HCT116 (cell line): ENCODE data around the gene ADAM10. TPM values are rescaled to one million over a fixed set of nuclear protein-coding genes. Genes with fewer than 3 reads are reported as not detected.

Source experiments
- ATAC-seq: fragments of 200-7000 bp; cut with Tn5 transposase; 2 replicates; pipeline ENCODE4 v1.9.1; 2020; ENCODE audit warnings: mild to moderate bottlenecking, moderate library complexity
- BruUV-seq: library from RNA; stranded (reverse); fragments of 400-500 nt; replicated peaks from 2 replicates; lab custom pipeline; 2021; lab: Mats Ljungman, UMichigan
- CTCF ChIA-PET: fragments of 300-600 bp; sonication (Branson Sonifier 250); formaldehyde crosslinking; loops from one replicate; lab custom pipeline; 2021; ENCODE audit warnings: antibody characterized with exemption; lab: Charles Lee
- POLR2A ChIA-PET: fragments of 300-600, 350-600 bp; sonication (Branson Sonifier 250); formaldehyde crosslinking; loops from one replicate; lab custom pipeline; 2021; ENCODE audit warnings: antibody characterized with exemption; lab: Charles Lee
- RAD21 ChIA-PET, 2 experiments: fragments of 300-600 bp; sonication (Branson Sonifier 250); formaldehyde crosslinking; loops; one replicate each; lab custom pipeline; 2023; ENCODE audit warnings: low total read pairs in 2 of 2; ENCODE audit not compliant: uncharacterized antibody in 2 of 2, unreplicated experiment in 2 of 2, low non-redundant PET in 1 of 2; lab: Charles Lee
- DNase-seq: peaks from one replicate; pipeline ENCODE4 v3.0.0-alpha.2; 2010; ENCODE audit warnings: low read depth, low spot score
- H2AFZ ChIP-seq: fragments of 200-600 bp; shearing (Covaris generic), sonication (generic); 2 replicates; pipeline ENCODE4 v1.6.1; 2017; ENCODE audit warnings: low read depth, mixed run types, mixed read lengths, antibody characterized with exemption, low read length; ENCODE audit not compliant: poor library complexity, severe bottlenecking
- H3K27ac ChIP-seq: 2 replicates; pipeline ENCODE4 v1.5.1; 2012; ENCODE audit warnings: low read depth, low read length
- H3K27me3 ChIP-seq: fragments of 200-600 bp; sonication (generic); 2 replicates; pipeline ENCODE4 v1.6.1; 2016; ENCODE audit warnings: mixed run types, low read length, mixed read lengths; ENCODE audit not compliant: insufficient read depth
- H3K36me3 ChIP-seq, 2 experiments: fragments of 200-500 bp in 1 of 2; fragments of 200-600 bp in 1 of 2; sonication (Bioruptor generic) in 1 of 2; sonication (generic) in 1 of 2; 2 replicates each; pipeline versions ENCODE4 v1.5.1 to v1.6.1; 2014 to 2016; ENCODE audit warnings: low read length in 2 of 2, inconsistent platforms in 1 of 2, mixed read lengths in 1 of 2, mixed run types in 1 of 2; ENCODE audit not compliant: insufficient read depth in 2 of 2, control insufficient read depth in 1 of 2
- H3K4me1 ChIP-seq, 2 experiments: fragments of 200-600 bp in 1 of 2; sonication (generic) in 1 of 2; 2 replicates each; pipeline versions ENCODE4 v1.5.1 to v1.6.1; 2012 to 2017; ENCODE audit warnings: low read length in 2 of 2, inconsistent platforms in 1 of 2, mild to moderate bottlenecking in 1 of 2, mixed read lengths in 1 of 2, mixed run types in 1 of 2, moderate library complexity in 1 of 2; ENCODE audit not compliant: insufficient read depth in 2 of 2, control insufficient read depth in 1 of 2
- H3K4me2 ChIP-seq: fragments of 200-600 bp; sonication (generic); 2 replicates; pipeline ENCODE4 v1.6.1; 2017; ENCODE audit warnings: mixed run types, low read length, mixed read lengths
- H3K4me3 ChIP-seq, 2 experiments: fragments of 200-600 bp in 1 of 2; sonication (generic) in 1 of 2; replicated peaks in 1 of 2; 2 replicates each; pipeline ENCODE4 v1.5.1; 2011 to 2016; ENCODE audit warnings: low read length in 2 of 2, control low read depth in 1 of 2, low read depth in 1 of 2, mild to moderate bottlenecking in 1 of 2, mixed read lengths in 1 of 2, mixed run types in 1 of 2
- H3K79me2 ChIP-seq: fragments of 200-600 bp; sonication (generic); 2 replicates; pipeline ENCODE4 v1.6.1; 2017; ENCODE audit warnings: mild to moderate bottlenecking, mixed run types, low read length, moderate library complexity, mixed read lengths; ENCODE audit not compliant: insufficient read depth
- H3K9ac ChIP-seq: fragments of 200-600 bp; sonication (generic); 2 replicates; pipeline ENCODE4 v1.6.1; 2016; ENCODE audit warnings: low read length, mixed read lengths
- H3K9me2 ChIP-seq: fragments of 200-600 bp; sonication (generic), shearing (Covaris generic); 2 replicates; pipeline ENCODE4 v1.6.1; 2017; ENCODE audit warnings: mixed run types, mild to moderate bottlenecking, moderate library complexity; ENCODE audit not compliant: insufficient read depth
- H3K9me3 ChIP-seq, 2 experiments: fragments of 200-500 bp in 1 of 2; fragments of 200-600 bp in 1 of 2; sonication (Bioruptor generic) in 1 of 2; sonication (generic) in 1 of 2; 2 replicates each; pipeline ENCODE4 v1.6.1; 2014 to 2017; ENCODE audit warnings: low read length in 2 of 2, mixed read lengths in 2 of 2, inconsistent platforms in 1 of 2, low read depth in 1 of 2, mild to moderate bottlenecking in 1 of 2, mixed run types in 1 of 2, moderate library complexity in 1 of 2; ENCODE audit not compliant: control insufficient read depth in 1 of 2, insufficient read depth in 1 of 2
- H4K20me1 ChIP-seq: fragments of 200-600 bp; sonication (generic), shearing (Covaris generic); 2 replicates; pipeline ENCODE4 v1.6.1; 2017; ENCODE audit warnings: mixed run types, mild to moderate bottlenecking, moderate library complexity; ENCODE audit not compliant: insufficient read depth
- CBX3 ChIP-seq: IDR thresholded peaks from 2 replicates; pipeline ENCODE4 v1.6.1; 2012; ENCODE audit warnings: low read depth
- EGR1 ChIP-seq: IDR thresholded peaks from 2 replicates; pipeline ENCODE4 v1.6.1; 2012; ENCODE audit warnings: low read depth
- ELF1 ChIP-seq: IDR thresholded peaks from 2 replicates; pipeline ENCODE4 v1.6.1; 2012; ENCODE audit warnings: low read depth, borderline replicate concordance
- EZH2 ChIP-seq: fragments of 200-600 bp; sonication (generic); IDR thresholded peaks from 2 replicates; pipeline ENCODE4 v1.6.1; 2017; ENCODE audit warnings: antibody characterized with exemption, mixed run types
- EZH2phosphoT487 ChIP-seq: fragments of 200-600 bp; IDR thresholded peaks from 2 replicates; pipeline ENCODE4 v1.6.1; 2018; ENCODE audit warnings: antibody characterized with exemption, borderline replicate concordance
- FOSL1 ChIP-seq: IDR thresholded peaks from 2 replicates; pipeline ENCODE4 v1.6.1; 2012; ENCODE audit warnings: low read depth
- JUND ChIP-seq: IDR thresholded peaks from 2 replicates; pipeline ENCODE4 v1.6.1; 2012
- POLR2A ChIP-seq: IDR thresholded peaks from 2 replicates; pipeline ENCODE4 v1.7.0; 2011; ENCODE audit warnings: borderline replicate concordance; ENCODE audit not compliant: insufficient read depth, insufficient read length; ENCODE audit errors: extremely low read depth
- POLR2AphosphoS5 ChIP-seq: IDR thresholded peaks from 2 replicates; pipeline ENCODE4 v1.6.1; 2011; ENCODE audit warnings: mild to moderate bottlenecking, low read depth, low read length, moderate library complexity
- SIN3A ChIP-seq: IDR thresholded peaks from 2 replicates; pipeline ENCODE4 v1.6.1; 2012; ENCODE audit warnings: low read depth
- SRF ChIP-seq: IDR thresholded peaks from 2 replicates; pipeline ENCODE4 v1.6.1; 2012; ENCODE audit warnings: low read depth
- ZFX ChIP-seq: fragments of 450-650 bp; IDR thresholded peaks from 2 replicates; pipeline ENCODE4 v1.6.1; 2017
- ZNF274 ChIP-seq: fragments of 200-500 bp; sonication (Bioruptor generic); IDR thresholded peaks from 2 replicates; pipeline ENCODE4 v1.6.1; 2014; ENCODE audit warnings: mild to moderate bottlenecking, low read depth, low read length, inconsistent platforms
- intact Hi-C: fragments of 100-400 bp; cut with micrococcal nuclease; formaldehyde crosslinking; loops from 2 replicates; pipeline ENCODE4 v1.10.0; 2022
- total RNA-seq: library from RNA; stranded (reverse); gene quantifications from one replicate; pipeline ENCODE4 v1.2.1, GENCODE V29; 2021; ENCODE audit not compliant: unreplicated experiment
- TF ChIP-seq, protein P1 (sequence below): IDR thresholded peaks from 2 replicates; pipeline ENCODE4 v1.6.1; 2012; ENCODE audit warnings: low read depth
- TF ChIP-seq, protein P2 (sequence below): IDR thresholded peaks from 2 replicates; pipeline ENCODE4 v1.6.1; 2012
- TF ChIP-seq, protein P3 (sequence below): IDR thresholded peaks from 2 replicates; pipeline ENCODE4 v1.6.1; 2011; ENCODE audit warnings: mild to moderate bottlenecking, low read length, moderate library complexity; ENCODE audit not compliant: insufficient replicate concordance; ENCODE audit errors: extremely low read depth
- TF ChIP-seq, protein P4 (sequence below), 3 experiments: fragments of 200-600 bp in 1 of 3; sonication (generic) in 1 of 3; IDR thresholded peaks in 2 of 3; conservative IDR thresholded peaks in 1 of 3; 2 replicates each; pipeline ENCODE4 v1.5.1; 2012 to 2017; ENCODE audit warnings: low read depth in 2 of 3, low read length in 2 of 3, antibody characterized with exemption in 1 of 3, borderline replicate concordance in 1 of 3, control low read depth in 1 of 3, mild to moderate bottlenecking in 1 of 3, mixed read lengths in 1 of 3, mixed run types in 1 of 3, moderate library complexity in 1 of 3; ENCODE audit not compliant: insufficient read depth in 1 of 3

ADAM10 gene
- total RNA-seq, 1 experiment from 2014 or later, result 158 TPM

DNA sequence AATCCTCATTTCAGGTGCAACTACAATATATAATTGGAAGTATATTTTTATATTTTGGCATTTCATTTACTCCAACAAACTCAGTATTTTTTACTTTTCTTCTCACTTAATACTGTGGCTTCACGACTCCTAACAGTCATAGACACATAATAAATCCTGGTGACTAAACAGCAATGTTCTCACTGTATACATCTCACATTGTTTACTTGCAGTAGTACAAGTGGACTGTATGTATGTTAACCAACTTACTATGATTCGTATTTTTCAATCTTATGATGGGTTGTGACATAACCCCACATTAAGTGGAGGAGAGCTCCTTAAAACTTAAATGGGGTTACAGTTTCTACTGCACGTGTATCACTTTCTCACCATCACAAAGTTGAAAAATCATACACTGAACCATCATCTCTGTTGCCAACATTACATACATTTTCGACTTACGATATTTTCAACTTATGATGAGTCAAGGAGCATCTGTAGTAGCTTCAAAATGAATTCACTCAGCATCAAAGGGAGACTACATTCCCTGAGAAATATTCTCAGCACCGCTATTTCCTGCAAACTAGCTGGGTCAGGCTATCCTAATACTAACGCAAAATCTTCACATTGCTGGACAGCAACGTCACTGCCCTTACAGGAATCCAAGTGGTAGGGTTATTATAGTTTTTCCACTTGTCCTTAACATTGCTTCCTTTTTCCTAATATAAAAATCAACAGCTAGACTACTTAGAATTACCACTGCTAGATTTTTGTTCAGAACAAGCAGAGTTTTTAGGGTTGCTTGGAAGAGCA is 7.3 kb downstream of the ADAM10 start:
- Histone ChIP-seq H3K4me1 (peaks cover 0 to 8% of the 10 kb centered on the region in 2 experiments; a peak in 2 of 4 replicates), H3K79me2 (peaks cover 97% of the 10 kb centered on the region), H3K27me3 (no peaks in the 10 kb centered on the region), H4K20me1 (no peaks in the 10 kb centered on the region), H3K4me3 (no peak overlapping the region), H3K27ac (no peak overlapping the region), H3K9me2 (no peaks in the 10 kb centered on the region), H3K9me3 (no peaks in the 10 kb centered on the region), H2AFZ (no peak overlapping the region), H3K4me2 (no peak overlapping the region), H3K9ac (no peak overlapping the region), H3K36me3 (no peaks in the 10 kb centered on the region)
- DNase-seq (no peak), ATAC-seq (no peak)
- intact Hi-C loops, result no loop called here
- ChIA-PET RAD21 (no interaction called here), POLR2A (no interaction called here), CTCF (no interaction called here)
- TF ChIP-seq, protein P1, sequence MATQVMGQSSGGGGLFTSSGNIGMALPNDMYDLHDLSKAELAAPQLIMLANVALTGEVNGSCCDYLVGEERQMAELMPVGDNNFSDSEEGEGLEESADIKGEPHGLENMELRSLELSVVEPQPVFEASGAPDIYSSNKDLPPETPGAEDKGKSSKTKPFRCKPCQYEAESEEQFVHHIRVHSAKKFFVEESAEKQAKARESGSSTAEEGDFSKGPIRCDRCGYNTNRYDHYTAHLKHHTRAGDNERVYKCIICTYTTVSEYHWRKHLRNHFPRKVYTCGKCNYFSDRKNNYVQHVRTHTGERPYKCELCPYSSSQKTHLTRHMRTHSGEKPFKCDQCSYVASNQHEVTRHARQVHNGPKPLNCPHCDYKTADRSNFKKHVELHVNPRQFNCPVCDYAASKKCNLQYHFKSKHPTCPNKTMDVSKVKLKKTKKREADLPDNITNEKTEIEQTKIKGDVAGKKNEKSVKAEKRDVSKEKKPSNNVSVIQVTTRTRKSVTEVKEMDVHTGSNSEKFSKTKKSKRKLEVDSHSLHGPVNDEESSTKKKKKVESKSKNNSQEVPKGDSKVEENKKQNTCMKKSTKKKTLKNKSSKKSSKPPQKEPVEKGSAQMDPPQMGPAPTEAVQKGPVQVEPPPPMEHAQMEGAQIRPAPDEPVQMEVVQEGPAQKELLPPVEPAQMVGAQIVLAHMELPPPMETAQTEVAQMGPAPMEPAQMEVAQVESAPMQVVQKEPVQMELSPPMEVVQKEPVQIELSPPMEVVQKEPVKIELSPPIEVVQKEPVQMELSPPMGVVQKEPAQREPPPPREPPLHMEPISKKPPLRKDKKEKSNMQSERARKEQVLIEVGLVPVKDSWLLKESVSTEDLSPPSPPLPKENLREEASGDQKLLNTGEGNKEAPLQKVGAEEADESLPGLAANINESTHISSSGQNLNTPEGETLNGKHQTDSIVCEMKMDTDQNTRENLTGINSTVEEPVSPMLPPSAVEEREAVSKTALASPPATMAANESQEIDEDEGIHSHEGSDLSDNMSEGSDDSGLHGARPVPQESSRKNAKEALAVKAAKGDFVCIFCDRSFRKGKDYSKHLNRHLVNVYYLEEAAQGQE, result no peak
- TF ChIP-seq ZFX, result no peak
- TF ChIP-seq ELF1, result no peak
- TF ChIP-seq, protein P2, sequence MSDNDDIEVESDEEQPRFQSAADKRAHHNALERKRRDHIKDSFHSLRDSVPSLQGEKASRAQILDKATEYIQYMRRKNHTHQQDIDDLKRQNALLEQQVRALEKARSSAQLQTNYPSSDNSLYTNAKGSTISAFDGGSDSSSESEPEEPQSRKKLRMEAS, result no peak
- no peak for TF ChIP-seq EZH2
- no peak for TF ChIP-seq JUND
- no peak for TF ChIP-seq CBX3
- no peak for TF ChIP-seq EGR1
- TF ChIP-seq POLR2AphosphoS5, result no peak
- TF ChIP-seq EZH2phosphoT487, result no peak
- TF ChIP-seq SRF, result no peak
- TF ChIP-seq, protein P3, sequence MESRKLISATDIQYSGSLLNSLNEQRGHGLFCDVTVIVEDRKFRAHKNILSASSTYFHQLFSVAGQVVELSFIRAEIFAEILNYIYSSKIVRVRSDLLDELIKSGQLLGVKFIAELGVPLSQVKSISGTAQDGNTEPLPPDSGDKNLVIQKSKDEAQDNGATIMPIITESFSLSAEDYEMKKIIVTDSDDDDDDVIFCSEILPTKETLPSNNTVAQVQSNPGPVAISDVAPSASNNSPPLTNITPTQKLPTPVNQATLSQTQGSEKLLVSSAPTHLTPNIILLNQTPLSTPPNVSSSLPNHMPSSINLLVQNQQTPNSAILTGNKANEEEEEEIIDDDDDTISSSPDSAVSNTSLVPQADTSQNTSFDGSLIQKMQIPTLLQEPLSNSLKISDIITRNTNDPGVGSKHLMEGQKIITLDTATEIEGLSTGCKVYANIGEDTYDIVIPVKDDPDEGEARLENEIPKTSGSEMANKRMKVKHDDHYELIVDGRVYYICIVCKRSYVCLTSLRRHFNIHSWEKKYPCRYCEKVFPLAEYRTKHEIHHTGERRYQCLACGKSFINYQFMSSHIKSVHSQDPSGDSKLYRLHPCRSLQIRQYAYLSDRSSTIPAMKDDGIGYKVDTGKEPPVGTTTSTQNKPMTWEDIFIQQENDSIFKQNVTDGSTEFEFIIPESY, result no peak
- no peak for TF ChIP-seq SIN3A
- no peak for TF ChIP-seq POLR2A
- TF ChIP-seq ZNF274, result no peak
- TF ChIP-seq, protein P4, sequence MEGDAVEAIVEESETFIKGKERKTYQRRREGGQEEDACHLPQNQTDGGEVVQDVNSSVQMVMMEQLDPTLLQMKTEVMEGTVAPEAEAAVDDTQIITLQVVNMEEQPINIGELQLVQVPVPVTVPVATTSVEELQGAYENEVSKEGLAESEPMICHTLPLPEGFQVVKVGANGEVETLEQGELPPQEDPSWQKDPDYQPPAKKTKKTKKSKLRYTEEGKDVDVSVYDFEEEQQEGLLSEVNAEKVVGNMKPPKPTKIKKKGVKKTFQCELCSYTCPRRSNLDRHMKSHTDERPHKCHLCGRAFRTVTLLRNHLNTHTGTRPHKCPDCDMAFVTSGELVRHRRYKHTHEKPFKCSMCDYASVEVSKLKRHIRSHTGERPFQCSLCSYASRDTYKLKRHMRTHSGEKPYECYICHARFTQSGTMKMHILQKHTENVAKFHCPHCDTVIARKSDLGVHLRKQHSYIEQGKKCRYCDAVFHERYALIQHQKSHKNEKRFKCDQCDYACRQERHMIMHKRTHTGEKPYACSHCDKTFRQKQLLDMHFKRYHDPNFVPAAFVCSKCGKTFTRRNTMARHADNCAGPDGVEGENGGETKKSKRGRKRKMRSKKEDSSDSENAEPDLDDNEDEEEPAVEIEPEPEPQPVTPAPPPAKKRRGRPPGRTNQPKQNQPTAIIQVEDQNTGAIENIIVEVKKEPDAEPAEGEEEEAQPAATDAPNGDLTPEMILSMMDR (IDR thresholded peaks at IDR 0.05 in 2 of 3, conservative IDR thresholded peaks at IDR 0.05 in 1 of 3; ENCODE audit: borderline replicate concordance in 1 of 3, insufficient read depth in 1 of 3, low read depth in 2 of 3, low read length in 2 of 3), result no peak
- TF ChIP-seq FOSL1, result no peak
- BruUV-seq, result no TSS peak
